Fibroblast of lung (primary cell): Measurements from ENCODE around the gene ABL2. TPM values are rescaled to one million over a fixed set of nuclear protein-coding genes. Genes with fewer than 3 reads are reported as not detected.

Experiments
- DNase-seq, 2 donors: peaks; one replicate each; pipeline versions ENCODE4 v3.0.0 to v3.0.0-alpha.2; 2010; ENCODE audit warnings: low read depth in 2 of 2
- H2AFZ ChIP-seq: 2 replicates; pipeline ENCODE4 v1.5.1; 2012; ENCODE audit warnings: low read length, control low read depth, inconsistent platforms
- H3K27ac ChIP-seq: 2 replicates; pipeline ENCODE4 v1.5.1; 2011; ENCODE audit warnings: low read length, control low read depth; ENCODE audit not compliant: insufficient read depth
- H3K27me3 ChIP-seq: 2 replicates; pipeline ENCODE4 v1.5.1; 2011; ENCODE audit warnings: mild to moderate bottlenecking, low read length; ENCODE audit not compliant: control insufficient read depth, insufficient read depth
- H3K36me3 ChIP-seq: 2 replicates; pipeline ENCODE4 v1.5.1; 2011; ENCODE audit warnings: low read length; ENCODE audit not compliant: control insufficient read depth, insufficient read depth
- H3K4me1 ChIP-seq: 2 replicates; pipeline ENCODE4 v1.5.1; 2011; ENCODE audit warnings: low read length; ENCODE audit not compliant: control insufficient read depth, insufficient read depth; ENCODE audit errors: extremely low read depth
- H3K4me2 ChIP-seq: 2 replicates; pipeline ENCODE4 v1.5.1; 2011; ENCODE audit warnings: low read length, control low read depth; ENCODE audit not compliant: insufficient read depth; ENCODE audit errors: extremely low read depth
- H3K4me3 ChIP-seq, 4 experiments: fragments of 200-600 bp in 1 of 4; sonication (generic) in 1 of 4; replicated peaks in 1 of 4; 2 replicates each; pipeline ENCODE4 v1.5.1; 2011 to 2016; ENCODE audit warnings: low read length in 4 of 4, low read depth in 3 of 4, mild to moderate bottlenecking in 3 of 4, control low read depth in 2 of 4, inconsistent platforms in 1 of 4, mixed read lengths in 1 of 4; ENCODE audit not compliant: insufficient read depth in 1 of 4; ENCODE audit errors: control extremely low read depth in 1 of 4
- H3K79me2 ChIP-seq: 2 replicates; pipeline ENCODE4 v1.5.1; 2012; ENCODE audit warnings: mild to moderate bottlenecking, low read length, inconsistent platforms; ENCODE audit not compliant: control insufficient read depth, insufficient read depth
- H3K9ac ChIP-seq: 2 replicates; pipeline ENCODE4 v1.5.1; 2011; ENCODE audit warnings: mild to moderate bottlenecking, low read length, control low read depth; ENCODE audit not compliant: insufficient read depth
- H3K9me3 ChIP-seq: 2 replicates; pipeline ENCODE4 v1.5.1; 2012; ENCODE audit warnings: low read depth, low read length; ENCODE audit not compliant: control insufficient read depth, insufficient read depth
- H4K20me1 ChIP-seq: 2 replicates; pipeline ENCODE4 v1.5.1; 2011; ENCODE audit warnings: low read length; ENCODE audit not compliant: control insufficient read depth, insufficient read depth; ENCODE audit errors: extremely low read depth
- CTCF ChIP-seq, 2 donors: IDR thresholded peaks in 1 of 2; conservative IDR thresholded peaks in 1 of 2; 1 replicate in 1 of 2; 2 replicates in 1 of 2; pipeline ENCODE4 v1.5.1; 2011 to 2012; ENCODE audit warnings: low read length in 2 of 2, control low read depth in 1 of 2, inconsistent platforms in 1 of 2, low read depth in 1 of 2, mild to moderate bottlenecking in 1 of 2
- EZH2 ChIP-seq: IDR thresholded peaks from 2 replicates; pipeline ENCODE4 v1.5.1; 2012; ENCODE audit warnings: low read length, control low read depth, mild to moderate bottlenecking; ENCODE audit errors: missing control alignments
- polyA plus RNA-seq, 2 donors: library from polyadenylated mRNA; depleted of rRNA in 1 of 2; stranded (reverse) in 1 of 2; unstranded in 1 of 2; fragments of >200 nt; gene quantifications; 2 replicates each; pipeline ENCODE4 v1.2.1, GENCODE V29; 2011 to 2012; ENCODE audit warnings: missing spikeins in 1 of 2
- total RNA-seq: library from RNA; depleted of rRNA; stranded (reverse); fragments of >200 nt; gene quantifications from 2 replicates; pipeline ENCODE4 v1.2.1, GENCODE V29; 2014

ABL2 gene
- total and polyA plus RNA-seq, 2 donors (not counting 1 experiment from before 2014, with no cell fraction given), result 36.1 to 85.4 TPM

- Histone ChIP-seq H2AFZ (no peak overlapping the region), H3K4me2 (no peak overlapping the region), H3K4me3 (no peak overlapping the region), H3K4me1 (peaks cover 2% of the 10 kb centered on the region), H3K36me3 (no peaks in the 10 kb centered on the region), H3K27me3 (no peaks in the 10 kb centered on the region), H3K79me2 (peaks cover 13% of the 10 kb centered on the region), H4K20me1 (no peaks in the 10 kb centered on the region), H3K9ac (no peak overlapping the region), H3K27ac (no peak overlapping the region), H3K9me3 (no peaks in the 10 kb centered on the region)
- TF ChIP-seq EZH2 (no peak), CTCF (conservative IDR thresholded peaks at IDR 0.05 in 1 of 2, IDR thresholded peaks at IDR 0.05 in 1 of 2; ENCODE audit: low read depth in 1 of 2, low read length in 2 of 2) (no peak)
- no peak for DNase-seq
Measured at GRCh38 chr1:179187735-179188471, 41.6 kb downstream of the ABL2 start.

GRCh38 chr1:179187043-179187442 is 42.4 kb downstream of the ABL2 start:
- Histone ChIP-seq H4K20me1 (no peaks in the 10 kb centered on the region), H2AFZ (no peak overlapping the region), H3K9ac (no peak overlapping the region), H3K4me3 (no peak overlapping the region), H3K36me3 (no peaks in the 10 kb centered on the region), H3K4me2 (no peak overlapping the region), H3K79me2 (peaks cover 9% of the 10 kb centered on the region), H3K27me3 (no peaks in the 10 kb centered on the region), H3K9me3 (no peaks in the 10 kb centered on the region), H3K4me1 (peaks cover 2% of the 10 kb centered on the region), H3K27ac (no peak overlapping the region)
- TF ChIP-seq EZH2 (no peak), CTCF (conservative IDR thresholded peaks at IDR 0.05 in 1 of 2, IDR thresholded peaks at IDR 0.05 in 1 of 2; ENCODE audit: low read depth in 1 of 2, low read length in 2 of 2) (no peak)
- DNase-seq, result no peak

DNA sequence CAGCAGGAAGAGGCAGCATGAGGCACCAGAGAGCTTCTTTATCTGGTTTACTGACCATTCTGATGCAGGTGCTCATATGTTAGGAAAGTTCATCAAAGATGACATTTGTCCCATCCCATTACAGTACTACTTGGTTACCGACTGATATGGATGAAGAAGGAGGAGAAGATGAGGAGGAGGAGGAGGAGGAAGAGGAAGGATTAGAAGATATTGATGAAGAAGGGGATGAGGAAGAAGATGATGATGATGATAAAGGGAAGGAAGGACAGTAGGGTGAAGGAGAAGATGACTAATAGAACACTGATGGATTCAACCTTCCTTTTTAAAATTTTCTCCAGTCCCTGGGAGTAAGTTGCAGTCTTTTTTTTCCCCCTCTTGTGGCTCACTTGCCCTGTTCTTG is 45.1 kb downstream of the ABL2 start:
- Histone ChIP-seq H4K20me1 (no peaks in the 10 kb centered on the region), H3K36me3 (no peaks in the 10 kb centered on the region), H2AFZ (no peak overlapping the region), H3K9ac (no peak overlapping the region), H3K4me1 (peaks cover 3% of the 10 kb centered on the region), H3K9me3 (no peaks in the 10 kb centered on the region), H3K27ac (no peak overlapping the region), H3K4me3 (no peak overlapping the region), H3K4me2 (no peak overlapping the region), H3K79me2 (peaks cover 14% of the 10 kb centered on the region), H3K27me3 (no peaks in the 10 kb centered on the region)
- TF ChIP-seq CTCF (conservative IDR thresholded peaks at IDR 0.05 in 1 of 2, IDR thresholded peaks at IDR 0.05 in 1 of 2; ENCODE audit: low read depth in 1 of 2, low read length in 2 of 2) (no peak), EZH2 (no peak)
- no peak for DNase-seq
